ENCODE measurements around the gene WDR86.

The WDR86 gene

DNA sequence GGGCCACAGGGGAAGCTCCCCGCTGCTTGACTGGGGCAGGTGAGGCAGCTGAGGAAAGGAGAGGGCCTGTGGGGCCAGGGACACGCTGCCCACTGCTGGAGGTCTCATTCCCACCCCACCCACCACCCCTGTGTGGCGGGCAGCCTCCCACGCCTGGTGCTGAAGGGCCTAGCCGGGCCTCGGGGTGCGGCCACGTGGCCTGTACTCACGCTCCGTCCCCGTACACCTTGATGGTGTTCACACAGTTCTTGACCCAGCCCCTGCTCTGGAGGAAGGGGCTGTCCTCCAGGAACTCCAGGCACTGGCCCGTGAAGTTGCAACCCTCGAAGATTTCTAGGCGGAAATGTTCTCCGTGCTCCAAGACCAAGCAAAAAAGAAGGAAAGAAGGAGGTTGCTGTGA lies 26.1 kb upstream of the WDR86 start:
- H3K36me3 Mint-ChIP-seq (ENCODE audit: low read depth), result no peaks in the 10 kb centered on the region
- H3K27ac Mint-ChIP-seq, result no peak overlapping the region
- no peaks in the 10 kb centered on the region for H3K9me3 Mint-ChIP-seq
- H3K27me3 Mint-ChIP-seq, result peaks cover 43% of the 10 kb centered on the region
- H3K4me1 Mint-ChIP-seq (ENCODE audit: low read depth), result peaks cover 22% of the 10 kb centered on the region
- intact Hi-C loops (cut with micrococcal nuclease), result no loop called here
- no peak overlapping the region for H3K4me3 Mint-ChIP-seq

DNA sequence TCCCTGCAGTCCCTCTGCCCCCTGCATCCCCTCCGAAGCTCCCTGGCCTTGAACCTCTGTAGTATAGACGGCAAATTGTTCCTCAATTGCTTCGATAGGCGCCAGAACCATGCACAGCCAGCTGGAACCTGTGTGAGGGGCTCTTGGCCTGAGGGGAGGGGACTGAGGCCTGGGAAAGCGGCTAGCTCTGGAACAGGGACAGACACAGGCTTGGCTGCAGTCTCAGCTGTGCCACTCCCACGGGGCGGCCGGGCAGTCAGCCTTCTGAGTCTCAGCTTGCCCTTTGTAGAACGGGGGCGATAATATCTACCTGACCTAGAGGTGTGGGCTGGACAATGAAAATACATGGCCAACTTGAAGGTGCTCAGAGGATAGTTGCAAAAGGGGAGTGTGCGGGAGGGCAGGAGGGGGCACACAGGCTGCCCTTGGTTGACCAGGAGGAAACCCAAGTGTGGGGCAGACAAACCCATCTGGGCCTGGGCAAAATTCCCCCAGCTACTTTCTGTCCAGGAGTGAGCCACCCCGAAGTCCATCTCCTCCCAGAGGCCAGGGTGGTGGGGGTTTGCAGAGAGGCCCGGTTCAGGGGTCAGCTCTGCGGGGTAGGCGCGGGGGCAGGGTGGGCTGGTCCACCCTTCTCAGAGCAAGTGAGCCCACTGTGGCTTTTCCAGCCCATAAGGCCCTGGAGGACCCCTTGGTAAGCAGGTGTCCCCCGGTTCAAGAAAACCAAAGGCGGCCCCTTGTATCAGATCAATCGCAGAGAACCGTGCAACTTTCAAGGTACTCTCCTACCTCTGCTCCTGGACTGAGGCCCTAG lies 25.5 kb upstream of the WDR86 start:
- Mint-ChIP-seq H3K4me1 (ENCODE audit: low read depth) (peaks cover 17% of the 10 kb centered on the region), H3K27me3 (peaks cover 40% of the 10 kb centered on the region), H3K9me3 (no peaks in the 10 kb centered on the region), H3K4me3 (no peak overlapping the region), H3K36me3 (ENCODE audit: low read depth) (no peaks in the 10 kb centered on the region), H3K27ac (no peak overlapping the region)
- intact Hi-C loops (cut with micrococcal nuclease), result no loop called here

DNA sequence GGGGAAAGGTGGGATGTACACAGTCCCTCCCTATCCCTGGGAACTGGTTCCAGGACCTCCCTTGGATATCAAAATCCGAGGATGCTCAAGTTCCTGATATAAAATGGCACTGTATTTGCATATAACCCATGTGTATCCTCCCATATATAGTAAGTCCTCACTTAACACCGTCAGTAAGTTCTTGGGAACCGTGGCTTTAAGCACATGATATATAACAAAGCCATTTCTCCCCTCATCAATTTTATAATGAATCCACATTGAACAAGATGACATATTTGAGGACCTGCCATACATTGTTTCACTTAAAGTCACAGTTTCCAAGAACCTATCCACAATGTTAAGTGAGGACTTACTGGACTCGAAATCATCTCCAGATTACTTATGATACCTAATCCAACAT lies 24.7 kb upstream of the WDR86 start:
- intact Hi-C loops (cut with micrococcal nuclease), result no loop called here
- Mint-ChIP-seq H3K27ac (no peak overlapping the region), H3K4me3 (no peak overlapping the region), H3K36me3 (ENCODE audit: low read depth) (no peaks in the 10 kb centered on the region), H3K9me3 (no peaks in the 10 kb centered on the region), H3K4me1 (ENCODE audit: low read depth) (peaks cover 17% of the 10 kb centered on the region), H3K27me3 (peaks cover 40% of the 10 kb centered on the region)

DNA sequence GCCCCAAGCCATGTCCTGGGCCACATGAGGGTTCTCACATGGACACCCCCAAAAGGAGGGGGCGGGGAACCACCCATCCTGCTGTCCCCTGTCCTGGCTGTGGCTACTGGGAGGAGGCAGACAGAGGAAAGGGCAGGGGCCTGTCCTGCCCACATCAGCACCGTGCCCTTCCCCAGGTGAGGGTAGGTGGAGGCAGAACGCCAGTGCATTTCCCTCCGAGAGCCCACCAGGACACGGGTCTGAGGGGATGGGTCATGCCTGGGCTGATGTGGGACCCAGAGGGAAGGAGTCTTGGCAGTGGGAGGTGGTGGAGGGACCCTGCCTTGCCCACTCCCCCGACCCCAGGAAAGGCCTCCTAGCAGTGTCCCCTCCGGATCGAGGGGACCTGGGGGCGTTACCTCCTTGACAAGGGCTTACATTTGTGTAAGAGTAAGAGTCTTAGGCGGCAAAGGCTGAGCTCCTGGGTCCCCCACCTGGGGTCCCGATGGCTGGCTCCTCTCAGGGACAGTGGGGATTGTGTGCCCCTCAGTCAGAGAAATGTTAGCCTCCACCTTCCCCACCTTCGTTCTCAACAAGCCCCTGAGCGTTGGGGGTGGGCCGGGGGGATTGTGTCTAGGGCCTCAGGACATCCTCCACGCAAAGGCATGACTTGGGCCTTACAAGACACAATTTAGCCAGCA lies 24.0 kb upstream of the WDR86 start:
- intact Hi-C loops (cut with micrococcal nuclease), result no loop called here
- Mint-ChIP-seq H3K4me3 (no peak overlapping the region), H3K9me3 (no peaks in the 10 kb centered on the region), H3K27me3 (peaks cover 33% of the 10 kb centered on the region), H3K4me1 (ENCODE audit: low read depth) (peaks cover 18% of the 10 kb centered on the region), H3K36me3 (ENCODE audit: low read depth) (no peaks in the 10 kb centered on the region), H3K27ac (no peak overlapping the region)

DNA sequence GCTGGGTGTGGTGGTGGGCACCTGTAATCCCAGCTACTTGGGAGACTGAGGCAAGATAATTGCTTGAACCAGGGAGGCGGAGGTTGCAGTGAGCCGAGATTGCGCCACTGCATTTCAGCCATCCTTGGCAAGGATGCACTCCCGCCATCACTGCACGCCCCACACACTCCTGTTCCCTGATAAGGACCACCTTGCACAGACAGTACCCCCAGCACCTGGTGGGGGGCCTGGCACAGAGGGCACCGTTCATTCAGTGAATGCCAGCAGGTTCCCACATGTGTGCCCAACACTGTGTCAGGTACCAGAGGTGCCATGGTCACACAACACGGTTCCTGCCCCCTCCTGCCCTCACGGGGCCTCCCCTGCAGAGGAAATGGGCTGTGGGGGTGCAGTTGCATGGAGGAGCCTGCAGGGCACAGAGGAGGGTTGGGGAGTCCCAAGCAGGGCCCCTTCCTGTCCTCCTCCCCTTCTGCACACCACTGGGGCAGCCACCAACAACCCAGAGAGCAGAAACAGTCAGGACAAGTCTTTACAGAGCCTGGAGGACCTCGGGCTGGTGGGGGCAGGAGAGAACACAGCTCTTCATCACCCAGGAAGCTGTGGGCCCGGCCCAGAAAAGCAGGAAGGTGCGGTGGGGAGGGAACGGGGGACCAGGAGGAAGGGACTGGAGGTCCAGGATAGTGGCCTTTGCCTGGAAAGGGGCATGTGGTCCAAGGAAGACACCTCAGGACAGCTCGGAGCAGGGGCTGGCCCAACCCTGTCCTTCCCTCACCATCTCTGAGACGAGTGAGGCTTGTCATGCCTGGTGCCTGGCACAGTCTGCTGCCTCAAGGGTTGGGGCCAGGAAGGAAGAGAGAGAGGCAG lies 23.1 kb upstream of the WDR86 start:
- peaks cover 27% of the 10 kb centered on the region for H3K4me1 Mint-ChIP-seq (ENCODE audit: low read depth)
- intact Hi-C loops (cut with micrococcal nuclease), result no loop called here

DNA sequence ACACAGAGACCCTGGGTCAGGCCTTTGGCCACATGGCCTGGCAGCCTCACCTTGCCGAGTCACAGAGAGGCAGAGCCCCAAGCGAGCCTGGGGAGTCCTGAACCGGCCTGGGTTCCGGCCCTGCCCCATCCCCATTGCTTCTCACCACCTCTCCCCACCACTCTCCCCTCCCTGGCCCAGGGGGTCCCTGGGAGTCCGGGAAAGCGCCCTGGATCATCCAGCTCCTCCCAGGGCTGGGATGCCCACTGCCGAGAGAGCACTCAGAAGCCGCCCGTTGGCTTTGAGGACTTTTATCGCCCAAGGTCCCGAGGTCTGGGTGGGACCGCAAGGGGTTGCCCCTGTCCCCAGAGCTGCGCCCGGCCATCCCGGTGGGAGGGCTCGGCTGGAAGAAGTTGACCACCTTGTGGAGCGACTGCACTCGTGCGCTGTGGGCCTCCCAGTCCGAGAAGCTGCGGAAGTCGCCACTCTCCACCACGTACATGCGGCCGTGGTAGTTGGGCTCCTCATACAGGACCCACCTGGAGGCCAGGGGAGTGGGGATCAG lies 22.0 kb upstream of the WDR86 start:
- intact Hi-C loops (cut with micrococcal nuclease), result no loop called here
- H3K4me1 Mint-ChIP-seq (ENCODE audit: low read depth), result peaks cover 27% of the 10 kb centered on the region
- no peaks in the 10 kb centered on the region for H3K9me3 Mint-ChIP-seq

More for the DNA sequence above, 23.1 kb upstream of the WDR86 start:
- Mint-ChIP-seq H3K27ac (no peak overlapping the region), H3K36me3 (ENCODE audit: low read depth) (no peaks in the 10 kb centered on the region), H3K27me3 (peaks cover 39% of the 10 kb centered on the region), H3K9me3 (no peaks in the 10 kb centered on the region), H3K4me3 (no peak overlapping the region)

DNA sequence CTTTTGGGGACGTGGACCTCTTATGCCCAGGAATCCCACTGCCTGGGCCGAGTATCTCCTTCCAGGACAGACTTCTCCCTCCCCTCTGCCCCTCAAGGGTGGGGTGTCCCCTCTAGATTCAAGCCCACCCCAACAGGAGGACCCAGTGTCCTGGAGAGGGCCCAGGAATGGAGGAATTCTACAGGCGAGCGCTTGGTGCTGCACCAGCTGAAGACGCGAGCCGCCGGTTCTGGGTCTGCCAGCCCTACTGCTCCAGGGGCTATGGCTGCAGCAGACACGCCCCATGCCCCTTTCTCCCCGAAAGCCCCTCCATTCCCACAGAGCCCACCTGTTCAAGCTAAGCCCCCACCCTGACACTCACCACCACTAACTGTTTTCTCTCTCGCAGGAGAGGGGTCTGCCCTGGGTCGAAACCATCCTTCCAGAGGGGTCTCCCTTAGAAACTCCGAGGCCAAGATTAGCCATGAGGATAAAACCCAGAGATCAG lies 21.5 kb upstream of the WDR86 start:
- H3K27ac Mint-ChIP-seq, result no peak overlapping the region
- no peaks in the 10 kb centered on the region for H3K9me3 Mint-ChIP-seq

More for the DNA sequence above, 22.0 kb upstream of the WDR86 start:
- Mint-ChIP-seq H3K27me3 (peaks cover 36% of the 10 kb centered on the region), H3K36me3 (ENCODE audit: low read depth) (no peaks in the 10 kb centered on the region), H3K4me3 (no peak overlapping the region), H3K27ac (no peak overlapping the region)

DNA sequence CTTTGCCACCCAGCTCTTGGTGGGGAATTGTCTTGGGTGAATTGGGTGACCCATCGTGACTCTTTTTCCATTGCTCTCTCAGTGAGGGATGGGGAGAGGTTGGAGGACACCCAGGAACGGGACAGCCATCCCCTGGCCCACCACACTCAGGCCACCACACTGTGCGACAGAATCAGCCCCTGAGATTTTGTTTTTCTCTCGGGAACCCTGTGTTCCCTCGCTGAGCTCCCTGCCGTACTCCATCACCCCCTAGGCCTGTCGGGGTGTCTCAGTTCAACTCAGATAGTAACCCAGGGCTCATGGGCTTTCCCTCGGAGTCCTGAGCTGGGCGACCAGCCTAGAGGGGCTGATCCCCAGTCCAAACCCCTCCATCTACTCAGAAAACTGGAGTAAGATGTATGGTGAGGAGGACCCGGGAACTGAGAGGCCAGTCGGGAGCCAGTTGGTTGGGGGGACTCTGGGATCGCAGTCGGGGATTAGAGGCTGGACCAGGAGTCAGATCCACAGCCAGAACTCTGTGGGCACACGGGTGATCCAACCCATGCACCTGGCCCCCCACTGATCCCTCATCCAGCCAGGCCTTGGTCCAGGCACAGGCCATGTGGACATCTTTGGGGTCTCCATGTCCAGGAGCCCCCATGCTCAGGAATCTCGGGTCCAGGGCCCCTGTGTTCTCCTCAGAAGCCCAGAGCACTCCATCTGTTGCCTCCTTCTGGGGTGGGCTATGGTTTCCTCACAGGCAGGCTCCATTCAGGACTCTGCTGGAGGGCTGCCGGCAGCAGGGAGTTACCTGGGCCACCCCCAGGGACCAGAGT lies 20.8 kb upstream of the WDR86 start:
- no peak overlapping the region for H3K4me3 Mint-ChIP-seq
- H3K4me1 Mint-ChIP-seq (ENCODE audit: low read depth), result peaks cover 27% of the 10 kb centered on the region
- no peak overlapping the region for H3K27ac Mint-ChIP-seq
- peaks cover 36% of the 10 kb centered on the region for H3K27me3 Mint-ChIP-seq
- H3K9me3 Mint-ChIP-seq, result no peaks in the 10 kb centered on the region
- no peaks in the 10 kb centered on the region for H3K36me3 Mint-ChIP-seq (ENCODE audit: low read depth)
- intact Hi-C loops (cut with micrococcal nuclease), result no loop called here

More for the DNA sequence above, 21.5 kb upstream of the WDR86 start:
- intact Hi-C loops (cut with micrococcal nuclease), result no loop called here
- Mint-ChIP-seq H3K36me3 (ENCODE audit: low read depth) (no peaks in the 10 kb centered on the region), H3K4me3 (no peak overlapping the region), H3K27me3 (peaks cover 36% of the 10 kb centered on the region), H3K4me1 (ENCODE audit: low read depth) (peaks cover 27% of the 10 kb centered on the region)

DNA sequence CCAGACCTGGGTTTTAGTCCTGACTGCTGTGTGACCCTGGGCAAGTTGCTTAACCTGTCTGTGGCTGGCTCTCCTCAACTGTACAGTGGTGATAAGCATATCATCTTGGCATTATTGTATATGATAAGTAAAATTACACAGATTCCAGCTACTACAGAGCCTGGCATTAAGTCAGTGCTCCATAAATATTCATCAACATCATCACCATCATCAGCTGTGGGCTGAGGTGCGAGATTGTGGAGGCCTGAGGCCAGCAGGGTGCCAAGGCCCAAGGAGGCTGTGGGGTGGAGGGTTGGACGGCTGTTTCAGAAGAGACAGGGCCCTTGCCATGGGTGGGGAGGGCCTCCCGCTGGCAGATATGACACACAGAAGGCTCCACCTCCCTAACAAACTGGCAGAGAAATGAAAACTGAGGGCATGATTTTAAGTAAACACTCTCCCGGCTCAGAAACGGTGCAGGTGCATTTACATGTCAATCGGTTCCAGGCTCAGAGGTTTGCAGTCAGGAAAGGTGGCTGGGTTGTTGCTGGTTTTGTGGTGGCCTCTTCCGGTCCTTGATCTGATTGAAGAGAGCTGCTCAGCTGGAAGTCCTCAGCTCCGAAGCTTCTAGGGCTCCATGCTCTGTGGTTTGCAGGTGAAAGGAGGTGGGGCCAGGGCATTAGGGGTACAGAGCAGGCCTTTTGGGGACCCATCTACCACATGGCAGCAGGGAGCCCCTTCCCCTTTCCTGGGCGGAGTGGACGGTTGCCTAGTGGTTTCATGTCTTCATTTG lies 19.9 kb upstream of the WDR86 start:
- Mint-ChIP-seq H3K36me3 (ENCODE audit: low read depth) (no peaks in the 10 kb centered on the region), H3K4me1 (ENCODE audit: low read depth) (peaks cover 27% of the 10 kb centered on the region), H3K27ac (no peak overlapping the region), H3K27me3 (peaks cover 36% of the 10 kb centered on the region), H3K4me3 (no peak overlapping the region), H3K9me3 (no peaks in the 10 kb centered on the region)
- intact Hi-C loops (cut with micrococcal nuclease), result no loop called here

DNA sequence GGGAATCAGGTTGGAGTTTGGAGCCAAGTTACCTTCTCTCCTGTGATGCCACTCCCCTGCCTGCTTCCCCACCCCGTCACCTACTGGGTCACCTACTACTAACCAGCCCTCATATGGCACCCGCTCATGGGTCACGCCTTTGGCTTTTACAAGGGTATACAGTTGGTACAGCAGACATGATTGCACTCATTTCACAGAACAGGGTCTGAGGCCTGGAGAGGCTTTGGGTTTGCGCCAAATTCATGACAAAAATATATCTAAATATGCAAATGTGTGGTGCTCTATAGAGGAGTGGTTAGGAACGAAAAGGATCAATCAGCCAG lies 19.4 kb upstream of the WDR86 start:
- no peaks in the 10 kb centered on the region for H3K36me3 Mint-ChIP-seq (ENCODE audit: low read depth)
- peaks cover 27% of the 10 kb centered on the region for H3K4me1 Mint-ChIP-seq (ENCODE audit: low read depth)
- H3K27me3 Mint-ChIP-seq, result peaks cover 38% of the 10 kb centered on the region
- intact Hi-C loops (cut with micrococcal nuclease), result no loop called here
- no peak overlapping the region for H3K27ac Mint-ChIP-seq
- no peak overlapping the region for H3K4me3 Mint-ChIP-seq
- no peaks in the 10 kb centered on the region for H3K9me3 Mint-ChIP-seq

DNA sequence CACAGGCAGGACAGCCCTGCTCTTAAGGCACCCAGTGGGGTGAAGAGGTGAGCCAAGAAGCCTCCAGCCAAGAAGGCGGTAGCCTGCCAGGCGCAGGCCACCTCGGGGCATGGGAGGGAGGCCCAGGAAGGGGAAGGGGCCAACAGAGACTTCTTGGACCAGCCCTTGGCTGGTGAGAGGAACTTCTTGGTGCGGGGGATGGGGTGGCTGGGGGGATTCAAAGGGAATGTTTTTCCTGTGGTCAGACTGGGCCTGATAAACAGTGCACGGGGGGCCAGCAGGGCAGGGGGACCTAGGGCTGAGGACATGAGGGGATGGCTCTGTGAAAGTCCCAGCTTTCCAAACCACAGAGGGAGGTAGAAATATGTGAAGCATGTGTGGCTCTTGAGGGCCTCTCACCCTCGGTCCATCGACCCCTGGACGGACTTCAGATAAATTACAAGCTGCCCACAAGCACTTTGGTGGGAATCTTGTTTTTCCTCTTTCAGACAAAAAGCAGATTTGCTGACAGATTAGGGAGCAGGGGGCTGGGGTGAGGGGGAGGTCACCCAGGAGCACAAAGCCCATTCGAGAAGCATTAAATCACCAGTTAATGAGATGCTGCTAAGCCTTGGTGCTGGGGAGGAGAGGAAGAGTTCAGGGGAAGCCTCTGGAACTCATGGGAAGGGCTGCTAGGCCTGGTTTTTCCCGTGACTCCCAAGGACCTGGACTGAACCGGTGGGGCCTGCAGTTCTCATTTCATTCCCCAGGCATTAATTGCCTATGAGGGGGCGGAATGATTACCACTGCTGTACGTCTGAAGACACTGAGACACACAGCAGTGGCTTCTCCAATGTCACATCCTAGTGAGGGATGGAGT lies 18.8 kb upstream of the WDR86 start:
- no peak overlapping the region for H3K4me3 Mint-ChIP-seq
- no peaks in the 10 kb centered on the region for H3K9me3 Mint-ChIP-seq
- peaks cover 27% of the 10 kb centered on the region for H3K4me1 Mint-ChIP-seq (ENCODE audit: low read depth)
- peaks cover 38% of the 10 kb centered on the region for H3K27me3 Mint-ChIP-seq
- no peak overlapping the region for H3K27ac Mint-ChIP-seq
- no peaks in the 10 kb centered on the region for H3K36me3 Mint-ChIP-seq (ENCODE audit: low read depth)
- intact Hi-C loops (cut with micrococcal nuclease), result no loop called here

Measured in dendritic cell treated with granulocyte-macrophage colony-stimulating factor and Interleukin-4, amounts not matched to agents 40 ng/mL and 50 ng/mL, for 4 days (primary cell).